HFFc6 (cell line): Measurements from ENCODE around the gene RGS19. TPM values are rescaled to one million over a fixed set of nuclear protein-coding genes. Genes with fewer than 3 reads are reported as not detected.
"Not testable (repeated sequence)": the region's sequence is repeated elsewhere in the genome, so short reads cannot be mapped to it uniquely, and the experiment has no call there.

Experiments
- DNase-seq: peaks from one replicate; pipeline ENCODE4 v3.0.0-alpha.2; 2018
- H3K27ac Mint-ChIP-seq: 2 replicates; pipeline ENCODE4 v1.8.0; 2020; ENCODE audit warnings: mild to moderate bottlenecking, mixed read lengths
- H3K27me3 Mint-ChIP-seq: 2 replicates; pipeline ENCODE4 v1.8.0; 2021; ENCODE audit warnings: mild to moderate bottlenecking, moderate library complexity, mixed read lengths; ENCODE audit not compliant: insufficient read depth
- H3K36me3 Mint-ChIP-seq: 2 replicates; pipeline ENCODE4 v1.8.0; 2021; ENCODE audit warnings: low read depth, mixed read lengths
- H3K4me1 Mint-ChIP-seq: 2 replicates; pipeline ENCODE4 v1.8.0; 2020; ENCODE audit warnings: low read depth, mixed read lengths
- H3K4me3 Mint-ChIP-seq: 2 replicates; pipeline ENCODE4 v1.8.0; 2020; ENCODE audit warnings: mild to moderate bottlenecking, moderate library complexity, mixed read lengths
- H3K9me3 Mint-ChIP-seq: 2 replicates; pipeline ENCODE4 v1.8.0; 2020; ENCODE audit warnings: mild to moderate bottlenecking, mixed read lengths
- total RNA-seq, 6 experiments: library from RNA; stranded (reverse); fragmentation: NEBNext Ultra II Directional; extraction: Animal tissue kit (Norgen Biotek cat#: 25700); gene quantifications; 2 replicates in 1 of 6; 3 replicates in 5 of 6; pipeline ENCODE4 v1.2.3, GENCODE V29; 2021
- TF ChIP-seq, protein P1 (sequence below): fragments of 200-600 bp; sonication (generic); IDR thresholded peaks from 2 replicates; pipeline ENCODE4 v1.5.0; 2021; ENCODE audit warnings: antibody characterized with exemption, mild to moderate bottlenecking

RGS19 gene
- total RNA-seq, 6 experiments from 2014 or later: 11.0 to 16.3 (median 12.9) TPM

DNA sequence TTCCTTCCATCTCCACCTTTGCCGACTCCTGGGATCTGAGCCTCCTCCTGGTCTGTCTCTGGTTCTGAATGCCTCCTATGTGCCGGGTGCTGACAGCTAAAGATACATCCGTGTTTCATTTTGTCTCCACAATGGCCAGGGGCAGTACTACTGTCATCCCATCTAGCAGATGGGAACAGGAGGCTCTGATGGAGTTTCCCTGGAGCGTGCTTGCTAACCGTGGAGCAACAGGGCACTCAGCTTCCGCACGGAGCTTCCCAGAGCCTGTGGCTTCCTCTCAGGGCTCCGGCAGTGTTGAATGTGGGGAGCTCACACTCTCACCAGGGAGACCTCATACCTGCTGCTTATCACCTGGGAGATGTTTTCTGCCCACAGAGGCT lies 40.0 kb upstream of the RGS19 start:
- Mint-ChIP-seq H3K9me3 (no peaks in the 10 kb centered on the region), H3K27ac (no peak overlapping the region), H3K27me3 (peaks cover 37% of the 10 kb centered on the region), H3K36me3 (no peaks in the 10 kb centered on the region), H3K4me1 (0 out of 2 replicates have a peak, but pooled peaks cover 5% of the 10 kb centered on the region), H3K4me3 (no peak overlapping the region)
- TF ChIP-seq, protein P1, sequence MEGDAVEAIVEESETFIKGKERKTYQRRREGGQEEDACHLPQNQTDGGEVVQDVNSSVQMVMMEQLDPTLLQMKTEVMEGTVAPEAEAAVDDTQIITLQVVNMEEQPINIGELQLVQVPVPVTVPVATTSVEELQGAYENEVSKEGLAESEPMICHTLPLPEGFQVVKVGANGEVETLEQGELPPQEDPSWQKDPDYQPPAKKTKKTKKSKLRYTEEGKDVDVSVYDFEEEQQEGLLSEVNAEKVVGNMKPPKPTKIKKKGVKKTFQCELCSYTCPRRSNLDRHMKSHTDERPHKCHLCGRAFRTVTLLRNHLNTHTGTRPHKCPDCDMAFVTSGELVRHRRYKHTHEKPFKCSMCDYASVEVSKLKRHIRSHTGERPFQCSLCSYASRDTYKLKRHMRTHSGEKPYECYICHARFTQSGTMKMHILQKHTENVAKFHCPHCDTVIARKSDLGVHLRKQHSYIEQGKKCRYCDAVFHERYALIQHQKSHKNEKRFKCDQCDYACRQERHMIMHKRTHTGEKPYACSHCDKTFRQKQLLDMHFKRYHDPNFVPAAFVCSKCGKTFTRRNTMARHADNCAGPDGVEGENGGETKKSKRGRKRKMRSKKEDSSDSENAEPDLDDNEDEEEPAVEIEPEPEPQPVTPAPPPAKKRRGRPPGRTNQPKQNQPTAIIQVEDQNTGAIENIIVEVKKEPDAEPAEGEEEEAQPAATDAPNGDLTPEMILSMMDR: no peak
- no peak for DNase-seq

DNA sequence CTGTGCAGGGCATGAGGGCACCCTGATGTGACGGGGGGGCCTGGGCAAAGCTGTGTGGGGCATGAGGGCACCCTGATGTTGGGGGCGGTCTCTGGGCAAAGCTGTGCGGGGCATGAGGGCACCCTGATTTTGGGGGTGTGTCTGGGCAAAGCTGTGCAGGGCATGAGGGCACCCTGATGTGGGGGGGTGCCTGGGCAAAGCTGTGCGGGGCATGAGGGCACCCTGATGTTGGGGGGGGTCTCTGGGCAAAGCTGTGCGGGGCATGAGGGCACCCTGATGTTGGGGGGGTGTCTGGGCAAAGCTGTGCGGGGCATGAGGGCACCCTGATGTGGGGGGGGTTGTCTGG lies 38.1 kb upstream of the RGS19 start:
- H3K27ac Mint-ChIP-seq, H3K9me3 Mint-ChIP-seq, H3K4me3 Mint-ChIP-seq, DNase-seq, H3K4me1 Mint-ChIP-seq, H3K36me3 Mint-ChIP-seq: not testable (repeated sequence)
- H3K27me3 Mint-ChIP-seq: peaks cover 25% of the 10 kb centered on the region

DNA sequence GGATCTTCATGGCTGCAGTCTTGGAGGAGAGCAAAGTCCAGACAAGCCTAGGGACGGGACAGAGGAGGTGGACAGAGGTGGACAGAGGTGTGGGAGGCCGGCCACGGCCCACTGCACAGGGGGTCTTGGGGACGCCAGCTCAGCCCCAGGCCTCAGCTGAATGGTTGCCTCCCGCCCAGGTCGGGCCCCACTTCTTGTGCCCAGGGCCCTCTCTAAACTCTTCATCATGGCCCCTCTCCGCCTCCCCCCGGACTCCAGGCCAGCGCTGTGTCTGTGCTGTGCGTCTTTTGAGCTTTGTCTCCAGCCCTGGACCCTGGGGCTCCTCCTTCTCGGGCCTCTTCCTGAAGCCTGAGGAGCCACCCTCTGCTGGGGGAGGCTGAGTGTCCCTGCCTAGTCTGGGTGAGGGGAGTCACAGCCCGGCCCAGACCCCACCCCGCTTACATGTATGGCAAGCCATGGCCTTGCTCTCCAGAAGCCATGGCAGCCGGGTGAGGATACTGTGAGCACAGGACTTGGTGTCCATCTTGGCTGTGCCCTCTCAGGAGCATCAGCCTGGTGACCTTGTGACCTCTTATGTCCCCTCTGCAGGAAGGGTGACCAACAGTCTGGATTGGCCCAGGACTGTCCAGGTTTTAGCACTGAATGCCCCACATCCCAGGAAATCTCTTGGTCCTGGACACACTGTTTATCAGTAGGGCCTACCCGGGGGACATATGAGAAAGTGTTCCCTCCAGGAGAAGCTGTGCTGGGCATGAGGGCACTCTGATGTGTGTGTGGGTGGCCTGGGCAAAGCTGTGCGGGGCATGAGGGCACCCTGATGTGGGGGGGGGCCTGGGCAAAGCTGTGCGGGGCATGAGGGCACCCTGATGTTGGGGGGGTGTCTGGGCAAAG lies 37.5 kb upstream of the RGS19 start:
- H3K4me1 Mint-ChIP-seq: 0 out of 2 replicates have a peak, but pooled peaks cover 5% of the 10 kb centered on the region
- no peak for DNase-seq
- TF ChIP-seq, protein P1: no peak
- H3K9me3 Mint-ChIP-seq: no peaks in the 10 kb centered on the region
- H3K27me3 Mint-ChIP-seq: peaks cover 22% of the 10 kb centered on the region
- H3K27ac Mint-ChIP-seq: no peak overlapping the region
- H3K36me3 Mint-ChIP-seq: no peaks in the 10 kb centered on the region
- H3K4me3 Mint-ChIP-seq: no peak overlapping the region

DNA sequence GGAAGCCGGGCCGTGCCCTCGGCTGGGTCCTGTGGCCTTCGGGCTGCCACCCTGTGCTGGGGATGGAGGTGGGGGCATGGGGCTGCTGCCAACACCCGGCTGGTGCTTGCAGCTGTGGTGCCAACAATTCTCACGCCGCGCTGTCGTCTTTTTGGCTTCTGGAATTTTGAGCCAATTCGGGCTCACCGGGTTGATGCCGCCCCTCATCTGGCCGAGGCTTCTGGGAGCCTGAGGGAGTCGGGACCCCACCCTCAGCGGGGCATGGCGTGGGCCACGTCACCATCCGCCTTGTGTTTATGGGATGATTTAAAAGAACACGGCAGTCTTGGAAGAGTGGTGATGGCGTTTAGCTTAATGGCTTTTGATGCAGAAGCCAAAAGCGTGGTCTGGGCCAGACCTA lies 36.7 kb upstream of the RGS19 start:
- no peaks in the 10 kb centered on the region for H3K9me3 Mint-ChIP-seq
- H3K4me1 Mint-ChIP-seq: 0 out of 2 replicates have a peak, but pooled peaks cover 5% of the 10 kb centered on the region
- H3K27ac Mint-ChIP-seq: no peak overlapping the region
- DNase-seq: no peak
- TF ChIP-seq, protein P1: no peak
- peaks cover 18% of the 10 kb centered on the region for H3K27me3 Mint-ChIP-seq
- H3K4me3 Mint-ChIP-seq: no peak overlapping the region
- H3K36me3 Mint-ChIP-seq: no peaks in the 10 kb centered on the region

DNA sequence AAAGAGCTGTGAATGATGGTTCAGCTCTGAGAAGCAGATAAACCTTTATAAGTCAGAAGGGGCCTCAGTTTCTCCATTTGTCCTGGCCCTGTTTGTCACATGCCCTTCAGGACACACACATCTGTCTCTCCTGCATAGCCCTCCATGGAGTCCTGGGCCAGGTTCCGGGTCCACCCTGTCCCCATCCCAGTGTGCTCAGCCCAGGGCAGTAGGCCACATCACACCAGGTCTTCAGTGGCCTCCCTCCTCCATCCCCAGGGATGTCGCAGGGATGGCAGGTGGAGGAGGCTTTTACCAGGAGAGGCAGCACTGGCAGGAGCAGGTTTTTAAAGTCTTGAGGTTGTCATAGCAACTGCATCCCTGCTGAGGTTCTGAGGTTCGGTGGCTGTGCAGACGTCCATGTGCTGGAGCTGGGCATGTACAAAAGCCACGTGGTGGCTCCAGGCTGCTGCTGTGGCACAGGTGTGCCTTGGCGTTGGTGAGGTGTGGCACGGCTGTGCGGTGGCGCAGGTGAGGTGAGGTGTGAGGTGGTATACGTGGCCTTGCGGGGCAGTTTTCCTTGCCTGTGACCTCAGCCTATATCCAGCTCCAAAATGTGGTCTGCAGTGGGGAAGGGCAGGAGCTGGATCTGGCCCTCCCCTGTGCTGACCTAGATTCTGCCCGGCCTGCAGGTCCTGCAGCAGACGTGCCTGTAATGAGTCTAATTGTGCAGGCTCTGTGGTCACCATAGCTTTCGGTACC lies 36.0 kb upstream of the RGS19 start:
- 0 out of 2 replicates have a peak, but pooled peaks cover 5% of the 10 kb centered on the region for H3K4me1 Mint-ChIP-seq
- peaks cover 21% of the 10 kb centered on the region for H3K27me3 Mint-ChIP-seq
- TF ChIP-seq, protein P1: no peak
- DNase-seq: no peak
- H3K4me3 Mint-ChIP-seq: no peak overlapping the region
- no peaks in the 10 kb centered on the region for H3K36me3 Mint-ChIP-seq
- no peaks in the 10 kb centered on the region for H3K9me3 Mint-ChIP-seq
- H3K27ac Mint-ChIP-seq: no peak overlapping the region
